Activated T-helper 1 cell treated with Interleukin-2 at 50 U/mL for 16 hours (primary cell): ENCODE measurements around the gene OPRL1.

Experiments
- DNase-seq: peaks from one replicate; pipeline ENCODE4 v3.0.0-alpha.2; 2020; ENCODE audit warnings: low read depth

The OPRL1 gene

GRCh38 chr20:64056889-64057627 is 22.8 kb upstream of the OPRL1 start:
- DNase-seq: no peak

GRCh38 chr20:64057628-64058498 is 22.0 kb upstream of the OPRL1 start:
- peak; percentile 57 for DNase-seq

GRCh38 chr20:64058536-64058935 is 21.3 kb upstream of the OPRL1 start:
- DNase-seq: no peak

- DNase-seq: no peak
Observed at GRCh38 chr20:64062276-64062595, 17.6 kb upstream of the OPRL1 start.

- DNase-seq: peak; percentile 89
Observed at GRCh38 chr20:64062596-64063388, 17.1 kb upstream of the OPRL1 start, which contains the start of gene TCEA2. Gene TCEA2 (plus strand): TSS chr20:64063198. CDS start chr20:64063313, 115 bp downstream.

- DNase-seq: no peak
Observed at GRCh38 chr20:64063389-64064144, 16.3 kb upstream of the OPRL1 start.

GRCh38 chr20:64064145-64064698 is 15.7 kb upstream of the OPRL1 start:
- no peak for DNase-seq

- no peak for DNase-seq
Observed at GRCh38 chr20:64065062-64065973, 14.6 kb upstream of the OPRL1 start.

GRCh38 chr20:64065974-64066343 is 13.9 kb upstream of the OPRL1 start:
- peak; percentile 27 for DNase-seq

GRCh38 chr20:64067005-64067632 is 12.8 kb upstream of the OPRL1 start:
- no peak for DNase-seq

GRCh38 chr20:64067733-64068307 is 12.1 kb upstream of the OPRL1 start:
- DNase-seq: no peak

GRCh38 chr20:64068386-64069208 is 11.3 kb upstream of the OPRL1 start:
- DNase-seq: no peak

- no peak for DNase-seq
Observed at GRCh38 chr20:64069209-64069613, 10.7 kb upstream of the OPRL1 start.

- DNase-seq: no peak
Observed at GRCh38 chr20:64069614-64070243, 10.2 kb upstream of the OPRL1 start.

GRCh38 chr20:64070244-64070993 is 9.5 kb upstream of the OPRL1 start:
- no peak for DNase-seq

- DNase-seq: no peak
Observed at GRCh38 chr20:64071341-64072332, 8.2 kb upstream of the OPRL1 start.
